HG03159 (cell line): ENCODE measurements around the gene CHD5.

ENCODE experiments used
- ATAC-seq: cut with Tn5 transposase; IDR thresholded peaks from one replicate; pipeline ENCODE4 v1.9.1; 2021; ENCODE audit warnings: mild to moderate bottlenecking, moderate library complexity; ENCODE audit not compliant: unreplicated experiment

CHD5 gene

GRCh38 chr1:6117064-6117463, 63.1 kb downstream of the CHD5 start:
- ATAC-seq, result no peak

GRCh38 chr1:6116137-6116536, 64.0 kb downstream of the CHD5 start:
- no peak for ATAC-seq

- no peak for ATAC-seq
These were observed 66.4 kb downstream of the CHD5 start for GRCh38 chr1:6113745-6114144.

- no peak for ATAC-seq
These were observed 67.0 kb downstream of the CHD5 start for GRCh38 chr1:6113116-6113515.

- no peak for ATAC-seq
These were observed 67.5 kb downstream of the CHD5 start for GRCh38 chr1:6112690-6113005.

- no peak for ATAC-seq
These were observed 68.0 kb downstream of the CHD5 start for GRCh38 chr1:6111991-6112689.

- ATAC-seq, result no peak
These were observed 68.5 kb downstream of the CHD5 start for GRCh38 chr1:6111571-6111970.

GRCh38 chr1:6110326-6110725, 69.8 kb downstream of the CHD5 start:
- no peak for ATAC-seq

- ATAC-seq, result no peak
These were observed 70.4 kb downstream of the CHD5 start for GRCh38 chr1:6109688-6110087.

GRCh38 chr1:6108937-6109614, 71.0 kb downstream of the CHD5 start:
- ATAC-seq, result no peak

GRCh38 chr1:6108476-6108875, 71.6 kb downstream of the CHD5 start:
- no peak for ATAC-seq

- no peak for ATAC-seq
These were observed 72.4 kb downstream of the CHD5 start for GRCh38 chr1:6107409-6108356.

GRCh38 chr1:6106977-6107376, 73.1 kb downstream of the CHD5 start:
- no peak for ATAC-seq

GRCh38 chr1:6106321-6106731, 73.8 kb downstream of the CHD5 start:
- ATAC-seq, result no peak

GRCh38 chr1:6105763-6106162, 74.4 kb downstream of the CHD5 start:
- ATAC-seq, result no peak

GRCh38 chr1:6105218-6105679, 74.9 kb downstream of the CHD5 start:
- no peak for ATAC-seq

- no peak for ATAC-seq
These were observed 75.5 kb downstream of the CHD5 start for GRCh38 chr1:6104631-6105030.

GRCh38 chr1:6103854-6104530, 76.1 kb downstream of the CHD5 start:
- ATAC-seq, result no peak

GRCh38 chr1:6103111-6103853, 76.8 kb downstream of the CHD5 start:
- ATAC-seq, result no peak

GRCh38 chr1:6102532-6102845, 77.6 kb downstream of the CHD5 start:
- ATAC-seq, result no peak
